CD8-positive, alpha-beta memory T cell (primary cell): ENCODE data around the gene CPNE5. TPM values are rescaled to one million over a fixed set of nuclear protein-coding genes. Genes with fewer than 3 reads are reported as not detected.
"Not testable (repeated sequence)": the region's sequence is repeated elsewhere in the genome, so short reads cannot be mapped to it uniquely, and the experiment has no call there.

Experiments
- CTCF ChIA-PET: fragments of 350-600 bp; sonication (Branson Sonifier 250); formaldehyde crosslinking; loops from one replicate; lab custom pipeline; 2021; ENCODE audit warnings: antibody characterized with exemption; lab: Charles Lee
- POLR2A ChIA-PET: fragments of 350-600 bp; sonication (Branson Sonifier 250); formaldehyde crosslinking; loops from one replicate; lab custom pipeline; 2021; ENCODE audit warnings: antibody characterized with exemption; lab: Charles Lee
- DNase-seq, 5 donors: peaks; one replicate each; pipeline versions ENCODE4 v3.0.0 to v3.0.0-alpha.2; 2020 to 2022; ENCODE audit warnings: mixed read lengths in 1 of 5
- H3K27ac ChIP-seq: one replicate; pipeline ENCODE4 v1.7.0; 2013; ENCODE audit warnings: low read depth, mild to moderate bottlenecking, low read length, moderate library complexity
- H3K27me3 ChIP-seq: 2 replicates; pipeline ENCODE4 v1.7.0; 2013; ENCODE audit warnings: low read length, mild to moderate bottlenecking; ENCODE audit not compliant: insufficient read depth, poor library complexity, severe bottlenecking
- H3K36me3 ChIP-seq: 2 replicates; pipeline ENCODE4 v1.7.0; 2013; ENCODE audit warnings: mild to moderate bottlenecking, low read length, moderate library complexity; ENCODE audit not compliant: insufficient read depth
- H3K4me1 ChIP-seq: 2 replicates; pipeline ENCODE4 v1.7.0; 2013; ENCODE audit warnings: mild to moderate bottlenecking, low read length, moderate library complexity; ENCODE audit not compliant: insufficient read depth
- H3K4me3 ChIP-seq: 2 replicates; pipeline ENCODE4 v1.7.0; 2013; ENCODE audit warnings: mild to moderate bottlenecking, low read length
- H3K9me3 ChIP-seq: 2 replicates; pipeline ENCODE4 v1.7.0; 2013; ENCODE audit warnings: mild to moderate bottlenecking, low read length
- H3K27ac Mint-ChIP-seq, 8 donors: one replicate each; pipeline ENCODE4 v1.8.0; 2020 to 2021; ENCODE audit warnings: mixed read lengths in 8 of 8, mild to moderate bottlenecking in 6 of 8, inconsistent platforms in 3 of 8, moderate library complexity in 3 of 8
- H3K27me3 Mint-ChIP-seq, 2 donors: one replicate each; pipeline ENCODE4 v1.8.0; 2020 to 2021; ENCODE audit warnings: mixed read lengths in 2 of 2, mild to moderate bottlenecking in 1 of 2, moderate library complexity in 1 of 2
- H3K36me3 Mint-ChIP-seq, 3 donors: one replicate each; pipeline ENCODE4 v1.8.0; 2020 to 2021; ENCODE audit warnings: mixed read lengths in 3 of 3, inconsistent platforms in 1 of 3, mild to moderate bottlenecking in 1 of 3
- H3K4me1 Mint-ChIP-seq, 3 donors: one replicate each; pipeline ENCODE4 v1.8.0; 2020 to 2021; ENCODE audit warnings: mixed read lengths in 3 of 3, inconsistent platforms in 1 of 3, mild to moderate bottlenecking in 1 of 3
- H3K4me3 Mint-ChIP-seq, 7 donors: one replicate each; pipeline ENCODE4 v1.8.0; 2020 to 2021; ENCODE audit warnings: mixed read lengths in 7 of 7, mild to moderate bottlenecking in 6 of 7, moderate library complexity in 4 of 7, inconsistent platforms in 2 of 7
- H3K9me3 Mint-ChIP-seq, 5 donors: one replicate each; pipeline ENCODE4 v1.8.0; 2020 to 2022; ENCODE audit warnings: mixed read lengths in 5 of 5, mild to moderate bottlenecking in 3 of 5, moderate library complexity in 2 of 5, inconsistent platforms in 1 of 5
- polyA plus RNA-seq: library from polyadenylated mRNA; unstranded; fragments of 300-500 nt; fragmentation: Illumina TruSeq; gene quantifications from one replicate; pipeline ENCODE4 v1.2.3, GENCODE V29; 2021
- total RNA-seq, 2 experiments: library from RNA; stranded (reverse); gene quantifications; one replicate each; pipeline ENCODE4 v1.2.3, GENCODE V29; 2021

Gene CPNE5
- total and polyA plus RNA-seq, 3 experiments from 2014 or later = 0.29 to 0.59 (median 0.44) TPM

DNA sequence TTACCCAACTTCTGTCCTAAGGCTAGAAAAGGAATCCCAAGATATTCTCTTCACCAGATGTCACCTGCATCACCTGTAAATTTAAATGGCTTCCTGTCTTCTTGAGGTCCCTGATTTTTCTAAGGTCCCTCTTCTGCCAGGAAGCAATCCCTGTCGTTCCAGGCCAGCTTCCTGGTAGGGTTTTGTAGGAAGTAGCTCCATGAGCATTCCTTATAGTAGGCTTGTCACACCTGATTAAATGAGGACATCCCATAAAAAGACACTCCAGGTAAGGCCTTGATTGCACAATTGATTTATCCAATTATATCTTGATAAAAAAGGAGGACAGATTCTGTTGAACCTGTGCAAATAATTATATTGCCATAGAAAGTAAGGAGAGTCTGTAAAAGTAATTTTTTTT lies 132.9 kb downstream of the CPNE5 start:
- Histone ChIP-seq H3K4me1 (no peaks in the 10 kb centered on the region), H3K36me3 (no peaks in the 10 kb centered on the region), H3K4me3 (no peak overlapping the region), H3K9me3 (no peaks in the 10 kb centered on the region), H3K27ac (no peak overlapping the region), H3K27me3 (no peaks in the 10 kb centered on the region)
- Mint-ChIP-seq H3K36me3 (no peaks in the 10 kb centered on the region), H3K27ac (no peak overlapping the region), H3K27me3 (peaks cover 4 to 7% of the 10 kb centered on the region in 2 donors), H3K9me3 (no peaks in the 10 kb centered on the region), H3K4me1 (no peaks in the 10 kb centered on the region), H3K4me3 (no peak overlapping the region)
- POLR2A ChIA-PET = no interaction called here
- no peak for DNase-seq
- CTCF ChIA-PET = interaction anchor here (1.5 kb wide), 1 partner anchor 53 kb away, joined by 3 read pairs; no protein-coding TSS in a partner anchor

DNA sequence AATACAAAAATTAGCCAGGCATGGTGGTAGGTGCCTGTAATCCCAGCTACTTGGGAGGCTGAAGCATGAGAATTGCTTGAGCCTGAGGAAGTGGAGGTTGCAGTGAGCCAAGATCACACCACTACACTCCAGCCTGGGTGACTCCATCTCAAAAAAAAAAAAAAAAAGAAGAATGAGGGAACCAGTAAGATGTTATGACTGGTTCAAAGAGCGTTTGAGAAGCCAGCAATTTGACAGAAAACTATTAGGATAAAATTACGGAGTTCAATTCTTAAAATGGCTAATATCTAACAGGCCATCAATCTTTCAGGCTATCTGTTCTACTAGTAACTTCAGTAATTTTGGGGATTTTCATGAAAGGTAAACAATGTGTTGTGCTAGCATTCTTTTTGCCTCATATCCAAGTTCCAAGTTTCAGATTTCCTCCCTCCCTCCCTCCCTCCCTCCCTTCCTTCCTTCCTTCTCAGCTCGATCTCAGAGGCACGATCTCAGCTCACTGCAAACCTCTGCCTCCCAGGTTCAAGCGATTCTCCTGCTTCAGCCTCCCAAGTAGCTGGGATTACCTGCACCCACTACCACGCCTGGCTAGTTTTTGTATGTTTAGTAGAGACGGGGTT lies 134.2 kb downstream of the CPNE5 start:
- H3K27me3 ChIP-seq, H3K36me3 ChIP-seq, POLR2A ChIA-PET, H3K36me3 Mint-ChIP-seq, H3K4me1 Mint-ChIP-seq, H3K4me1 ChIP-seq, H3K4me3 Mint-ChIP-seq, H3K4me3 ChIP-seq, H3K27ac Mint-ChIP-seq, H3K9me3 ChIP-seq, H3K9me3 Mint-ChIP-seq, DNase-seq, H3K27ac ChIP-seq, H3K27me3 Mint-ChIP-seq: not testable (repeated sequence)
- CTCF ChIA-PET = interaction anchor here (1.0 kb wide), 1 partner anchor 399 kb away, joined by 3 read pairs; no protein-coding TSS in a partner anchor

DNA sequence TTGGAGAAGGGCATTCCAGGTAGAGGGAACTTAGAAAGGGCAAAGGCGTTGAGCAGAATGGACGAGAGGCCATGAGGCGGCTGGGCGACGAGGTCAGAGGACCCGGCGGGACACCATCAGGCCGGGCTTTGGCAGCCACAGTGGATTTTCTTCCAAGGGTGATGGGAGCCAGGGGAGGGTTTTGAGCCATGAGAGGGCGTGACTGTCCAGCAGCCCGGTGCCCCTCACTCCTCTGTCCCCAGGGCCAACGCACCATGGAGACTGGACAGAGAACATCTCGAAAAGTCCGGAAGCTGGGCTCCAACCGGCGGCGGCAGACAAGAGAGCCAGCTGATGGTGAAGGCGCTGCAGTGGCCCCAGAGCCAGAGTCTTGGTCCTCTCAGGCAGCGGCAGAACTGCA lies 135.3 kb downstream of the CPNE5 start:
- Histone ChIP-seq H3K27me3 (no peaks in the 10 kb centered on the region), H3K9me3 (no peaks in the 10 kb centered on the region), H3K4me1 (no peaks in the 10 kb centered on the region), H3K36me3 (no peaks in the 10 kb centered on the region), H3K27ac (no peak overlapping the region), H3K4me3 (no peak overlapping the region)
- ChIA-PET POLR2A (no interaction called here), CTCF (no interaction called here)
- H3K4me3 Mint-ChIP-seq = no peak overlapping the region
- no peak for DNase-seq
- no peaks in the 10 kb centered on the region for H3K4me1 Mint-ChIP-seq
- peak overlapping the region in 1 of 8 donors; percentile 2 for H3K27ac Mint-ChIP-seq
- no peaks in the 10 kb centered on the region for H3K9me3 Mint-ChIP-seq
- peaks cover 4 to 7% of the 10 kb centered on the region in 2 donors for H3K27me3 Mint-ChIP-seq
- no peaks in the 10 kb centered on the region for H3K36me3 Mint-ChIP-seq

DNA sequence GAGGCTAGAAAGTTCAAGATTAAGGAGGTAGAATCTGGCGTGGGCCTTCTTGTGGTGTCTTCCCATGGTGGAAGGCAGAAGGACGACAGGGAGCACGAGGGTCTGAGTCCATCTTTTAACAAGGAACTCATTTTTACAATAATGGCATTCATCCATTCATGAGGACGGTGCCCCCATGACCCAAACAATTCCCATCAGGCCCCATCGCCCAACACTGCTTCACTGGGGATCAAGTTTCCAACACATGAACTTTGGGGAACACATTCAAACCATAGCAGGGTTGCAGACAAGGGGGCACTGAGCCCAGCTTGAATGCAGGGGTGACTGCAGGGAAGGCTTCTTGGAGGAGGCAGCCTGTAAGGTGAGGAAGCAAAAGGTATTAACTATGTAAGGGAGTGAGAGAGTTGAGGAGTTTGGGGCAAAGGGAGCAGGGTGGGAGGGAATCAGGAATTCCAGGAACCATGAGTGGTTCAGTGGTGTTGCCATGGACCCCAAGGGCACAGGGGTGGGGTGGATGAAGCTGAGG lies 136.1 kb downstream of the CPNE5 start:
- Histone ChIP-seq H3K4me1 (no peaks in the 10 kb centered on the region), H3K27me3 (no peaks in the 10 kb centered on the region), H3K36me3 (no peaks in the 10 kb centered on the region), H3K4me3 (no peak overlapping the region), H3K27ac (no peak overlapping the region), H3K9me3 (no peaks in the 10 kb centered on the region)
- DNase-seq = no peak
- peaks cover 7 to 10% of the 10 kb centered on the region in 2 donors for H3K27me3 Mint-ChIP-seq
- no peak overlapping the region for H3K27ac Mint-ChIP-seq
- POLR2A ChIA-PET = no interaction called here
- no peaks in the 10 kb centered on the region for H3K9me3 Mint-ChIP-seq
- H3K4me3 Mint-ChIP-seq = no peak overlapping the region
- no peaks in the 10 kb centered on the region for H3K36me3 Mint-ChIP-seq
- CTCF ChIA-PET = no interaction called here
- no peaks in the 10 kb centered on the region for H3K4me1 Mint-ChIP-seq

DNA sequence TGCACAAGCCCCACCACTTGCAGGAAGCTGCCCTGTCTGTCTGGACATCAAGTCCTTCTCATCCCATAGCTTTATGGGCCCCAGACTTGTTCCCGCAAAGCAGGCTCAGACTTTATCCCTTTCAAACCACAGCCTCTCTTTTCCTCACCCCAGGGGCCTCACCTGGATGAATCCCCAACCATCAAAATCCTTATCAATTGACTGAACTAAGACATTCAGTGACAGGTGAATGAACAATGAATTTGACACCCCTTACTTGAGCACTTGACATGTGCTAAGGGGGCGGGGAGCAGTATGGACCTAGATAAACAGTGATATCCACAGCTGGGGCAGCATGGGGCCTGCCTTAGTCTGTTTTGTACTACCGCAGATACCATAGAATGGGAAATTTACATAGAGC lies 136.6 kb downstream of the CPNE5 start:
- CTCF ChIA-PET = no interaction called here
- no peaks in the 10 kb centered on the region for H3K4me1 Mint-ChIP-seq
- POLR2A ChIA-PET = no interaction called here

DNA sequence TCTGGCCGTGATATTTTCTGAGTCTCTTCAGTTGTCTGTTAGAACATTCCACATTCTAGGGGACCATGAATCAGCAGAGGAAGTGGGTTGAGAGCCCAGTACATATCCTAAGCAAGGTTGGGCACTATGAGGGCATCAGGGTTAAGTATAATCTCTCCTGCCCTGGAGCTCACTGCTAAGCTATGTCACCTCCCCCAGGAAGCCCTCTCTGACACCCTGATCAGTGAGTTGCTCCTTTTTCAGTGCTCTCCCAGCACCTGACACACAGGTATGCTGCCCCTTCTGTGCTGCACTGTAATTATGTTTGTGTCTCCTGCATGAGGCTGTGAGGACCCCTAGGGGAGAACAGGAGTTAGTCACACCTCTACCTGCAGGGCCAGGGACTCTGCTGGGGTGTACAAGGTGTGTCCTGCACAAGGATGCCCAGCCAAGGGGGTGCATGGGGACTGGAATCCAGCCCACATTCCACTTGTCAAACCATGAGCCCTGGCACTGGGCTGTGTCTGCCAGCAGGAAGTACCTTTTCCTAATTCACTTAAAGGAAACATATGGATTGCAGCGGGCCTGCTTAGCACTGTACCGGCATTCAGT lies 137.7 kb downstream of the CPNE5 start:
- POLR2A ChIA-PET = no interaction called here
- peaks cover 7 to 10% of the 10 kb centered on the region in 2 donors for H3K27me3 Mint-ChIP-seq

More for the DNA sequence above, 136.6 kb downstream of the CPNE5 start:
- Mint-ChIP-seq H3K4me3 (no peak overlapping the region), H3K36me3 (no peaks in the 10 kb centered on the region), H3K27ac (no peak overlapping the region), H3K9me3 (no peaks in the 10 kb centered on the region), H3K27me3 (peaks cover 7 to 10% of the 10 kb centered on the region in 2 donors)
- Histone ChIP-seq H3K4me3 (no peak overlapping the region), H3K27me3 (no peaks in the 10 kb centered on the region), H3K9me3 (no peaks in the 10 kb centered on the region), H3K36me3 (no peaks in the 10 kb centered on the region), H3K27ac (no peak overlapping the region), H3K4me1 (no peaks in the 10 kb centered on the region)
- no peak for DNase-seq

DNA sequence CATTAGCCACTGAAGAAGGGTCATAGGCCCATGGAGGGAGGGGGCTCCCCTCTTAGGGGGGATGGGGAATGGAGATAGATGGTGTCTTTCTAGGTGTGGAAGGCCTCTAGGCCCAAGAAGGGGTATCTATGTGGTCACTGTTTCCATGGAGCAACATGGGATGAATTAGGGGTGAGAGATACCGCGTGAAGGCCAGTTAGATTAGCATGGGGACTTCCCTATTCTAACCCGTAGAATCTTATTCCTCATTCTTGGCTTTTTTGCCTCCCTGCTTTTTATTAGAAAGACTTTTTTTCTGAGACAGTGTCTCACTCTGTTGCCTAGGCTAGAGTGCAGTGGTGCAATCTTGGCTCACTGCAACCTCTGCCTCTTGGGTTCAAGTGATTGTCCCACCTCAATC lies 138.4 kb downstream of the CPNE5 start:
- no peaks in the 10 kb centered on the region for H3K9me3 Mint-ChIP-seq
- ChIA-PET POLR2A (no interaction called here), CTCF (interaction anchor here (1.0 kb wide), 1 partner anchor 16 kb away, joined by 3 read pairs; no protein-coding TSS in a partner anchor)
- H3K27ac ChIP-seq = no peak overlapping the region
- no peaks in the 10 kb centered on the region for H3K4me1 ChIP-seq
- H3K27me3 Mint-ChIP-seq = peaks cover 7 to 10% of the 10 kb centered on the region in 2 donors
- H3K27me3 ChIP-seq = no peaks in the 10 kb centered on the region
- no peak overlapping the region for H3K4me3 Mint-ChIP-seq
- H3K27ac Mint-ChIP-seq = no peak overlapping the region
- no peaks in the 10 kb centered on the region for H3K9me3 ChIP-seq
- no peak for DNase-seq
- H3K36me3 ChIP-seq = no peaks in the 10 kb centered on the region
- no peak overlapping the region for H3K4me3 ChIP-seq
- H3K36me3 Mint-ChIP-seq = no peaks in the 10 kb centered on the region
- no peaks in the 10 kb centered on the region for H3K4me1 Mint-ChIP-seq

More for the DNA sequence above, 137.7 kb downstream of the CPNE5 start:
- no peak overlapping the region for H3K27ac ChIP-seq
- H3K4me1 ChIP-seq = no peaks in the 10 kb centered on the region
- H3K27me3 ChIP-seq = no peaks in the 10 kb centered on the region
- no peaks in the 10 kb centered on the region for H3K9me3 ChIP-seq
- CTCF ChIA-PET = no interaction called here
- Mint-ChIP-seq H3K36me3 (no peaks in the 10 kb centered on the region), H3K4me3 (no peak overlapping the region), H3K9me3 (no peaks in the 10 kb centered on the region), H3K4me1 (no peaks in the 10 kb centered on the region), H3K27ac (no peak overlapping the region)
- no peak for DNase-seq
- no peak overlapping the region for H3K4me3 ChIP-seq
- no peaks in the 10 kb centered on the region for H3K36me3 ChIP-seq

DNA sequence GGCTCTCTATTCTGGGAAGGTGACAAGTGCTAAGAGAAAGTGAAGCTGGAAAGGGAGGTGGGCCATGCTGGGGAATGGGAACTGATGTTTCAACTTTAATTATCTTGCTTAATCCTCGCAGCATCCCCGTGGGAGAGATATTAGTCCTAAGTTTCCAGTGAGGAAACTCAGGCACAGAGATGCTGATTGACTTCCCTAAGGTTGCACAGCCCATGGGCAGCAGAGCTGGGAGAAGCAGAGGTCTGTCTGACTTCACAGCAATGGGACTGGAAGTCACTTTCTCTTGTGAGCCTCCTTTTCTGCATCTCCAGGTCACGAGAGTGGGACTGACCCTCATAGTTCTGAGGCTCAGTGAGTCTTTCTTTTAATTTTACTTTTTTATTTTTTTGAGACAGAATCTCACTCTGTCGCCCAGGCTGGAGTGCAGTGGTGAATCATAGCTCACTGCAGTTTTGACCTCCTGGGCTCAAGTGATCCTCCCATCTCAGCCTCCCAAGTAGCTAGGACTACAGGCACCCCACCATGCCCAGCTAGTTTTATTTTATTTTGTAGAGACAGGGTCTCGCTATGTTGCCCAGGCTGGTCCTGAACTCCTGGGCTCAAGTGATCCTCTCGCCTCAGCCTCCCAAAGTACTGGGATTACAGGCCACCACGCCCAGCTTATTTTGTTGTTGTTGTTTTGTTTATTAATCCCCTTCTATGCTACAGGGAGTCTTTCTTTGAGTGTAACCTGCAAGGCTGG lies 139.0 kb downstream of the CPNE5 start:
- ChIA-PET CTCF (interaction anchor here (1.0 kb wide), 1 partner anchor 16 kb away, joined by 3 read pairs; no protein-coding TSS in a partner anchor), POLR2A (no interaction called here)
- Mint-ChIP-seq H3K9me3 (no peaks in the 10 kb centered on the region), H3K4me3 (no peak overlapping the region), H3K36me3 (no peaks in the 10 kb centered on the region), H3K27me3 (peaks cover 4 to 10% of the 10 kb centered on the region in 2 donors), H3K4me1 (no peaks in the 10 kb centered on the region), H3K27ac (no peak overlapping the region)
- H3K27ac ChIP-seq = no peak overlapping the region
- no peaks in the 10 kb centered on the region for H3K4me1 ChIP-seq
- DNase-seq = no peak
- H3K9me3 ChIP-seq = no peaks in the 10 kb centered on the region
- no peaks in the 10 kb centered on the region for H3K36me3 ChIP-seq
- H3K27me3 ChIP-seq = no peaks in the 10 kb centered on the region
- no peak overlapping the region for H3K4me3 ChIP-seq
